ENCODE measurements around the gene ZNF280B. TPM values are rescaled to one million over a fixed set of nuclear protein-coding genes. Genes with fewer than 3 reads are reported as not detected.
A peak's percentile ranks its signal among the peaks of the same experiment; 100 is the strongest.

The ZNF280B gene
- polyA plus RNA-seq, 3 donors: 0.04 TPM; not detected in 2

GRCh38 chr22:22463855-22464540 lies 44.5 kb downstream of the ZNF280B start:
- peak overlapping the region in 1 of 2 donors; percentile 35 for H3K4me3 Mint-ChIP-seq
- peak; percentile 39 to 64 (median 54) for DNase-seq
- H3K36me3 Mint-ChIP-seq: peaks cover 0 to 2% of the 10 kb centered on the region in 2 donors
- Histone ChIP-seq H2AFZ (ENCODE audit: insufficient read depth, low read depth, low read length, poor library complexity, severe bottlenecking) (no peak overlapping the region), H3K36me3 (replicated peaks in 1 of 2; ENCODE audit: control insufficient read depth in 1 of 2, insufficient read depth in 2 of 2, low read length in 2 of 2) (no peaks in the 10 kb centered on the region), H3K4me1 (ENCODE audit: control insufficient read depth in 1 of 2, insufficient read depth in 2 of 2, low read length in 2 of 2) (no peaks in the 10 kb centered on the region), H3K79me2 (ENCODE audit: insufficient read depth, low read length) (no peaks in the 10 kb centered on the region), H3K27ac (ENCODE audit: low read depth in 1 of 2, low read length in 2 of 2) (no peak overlapping the region), H3K9ac (ENCODE audit: insufficient read depth, low read length, poor library complexity, severe bottlenecking) (no peak overlapping the region), H3K27me3 (ENCODE audit: control insufficient read depth in 2 of 2, insufficient read depth in 2 of 2, low read length in 2 of 2) (peaks cover 3 to 9% of the 10 kb centered on the region in 2 donors), H3K4me2 (replicated peaks; ENCODE audit: extremely low read depth, low read length, poor library complexity, severe bottlenecking) (no peak overlapping the region), H3K9me3 (replicated peaks in 1 of 2; ENCODE audit: control insufficient read depth in 1 of 2, insufficient read depth in 1 of 2, low read length in 2 of 2) (peaks cover 18 to 20% of the 10 kb centered on the region in 2 donors), H3K4me3 (replicated peaks in 1 of 3; ENCODE audit: low read depth in 2 of 3, low read length in 3 of 3) (no peak overlapping the region), H4K20me1 (ENCODE audit: insufficient read depth, low read length) (no peaks in the 10 kb centered on the region)
- TF ChIP-seq, protein P1, sequence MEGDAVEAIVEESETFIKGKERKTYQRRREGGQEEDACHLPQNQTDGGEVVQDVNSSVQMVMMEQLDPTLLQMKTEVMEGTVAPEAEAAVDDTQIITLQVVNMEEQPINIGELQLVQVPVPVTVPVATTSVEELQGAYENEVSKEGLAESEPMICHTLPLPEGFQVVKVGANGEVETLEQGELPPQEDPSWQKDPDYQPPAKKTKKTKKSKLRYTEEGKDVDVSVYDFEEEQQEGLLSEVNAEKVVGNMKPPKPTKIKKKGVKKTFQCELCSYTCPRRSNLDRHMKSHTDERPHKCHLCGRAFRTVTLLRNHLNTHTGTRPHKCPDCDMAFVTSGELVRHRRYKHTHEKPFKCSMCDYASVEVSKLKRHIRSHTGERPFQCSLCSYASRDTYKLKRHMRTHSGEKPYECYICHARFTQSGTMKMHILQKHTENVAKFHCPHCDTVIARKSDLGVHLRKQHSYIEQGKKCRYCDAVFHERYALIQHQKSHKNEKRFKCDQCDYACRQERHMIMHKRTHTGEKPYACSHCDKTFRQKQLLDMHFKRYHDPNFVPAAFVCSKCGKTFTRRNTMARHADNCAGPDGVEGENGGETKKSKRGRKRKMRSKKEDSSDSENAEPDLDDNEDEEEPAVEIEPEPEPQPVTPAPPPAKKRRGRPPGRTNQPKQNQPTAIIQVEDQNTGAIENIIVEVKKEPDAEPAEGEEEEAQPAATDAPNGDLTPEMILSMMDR (IDR thresholded peaks at IDR 0.05): peak; percentile 88
- intact Hi-C loops (cut with micrococcal nuclease): loop anchor here in 1 of 2 donors (10.0 kb wide), 2 partner anchors 121 to 491 kb away; no protein-coding TSS in a partner anchor
- H3K9me3 Mint-ChIP-seq: peaks cover 15 to 33% (median 28%) of the 10 kb centered on the region in 7 donors
- WGBS (ENCODE audit: insufficient coverage): 22% methylated on average over 8 of the region's 18 CpGs
- peaks cover 2% of the 10 kb centered on the region for H3K4me1 Mint-ChIP-seq
- peaks cover 3 to 35% (median 10%) of the 10 kb centered on the region in 3 donors for H3K27me3 Mint-ChIP-seq (ENCODE audit: low read depth in 3 of 3)
- peak overlapping the region in 1 of 7 donors; percentile 51 for H3K27ac Mint-ChIP-seq

GRCh38 chr22:22462813-22463567 lies 45.6 kb downstream of the ZNF280B start:
- peaks cover 2% of the 10 kb centered on the region for H3K4me1 Mint-ChIP-seq

More at GRCh38 chr22:22462813-22463567, 45.6 kb downstream of the ZNF280B start:
- Histone ChIP-seq H3K27me3 (ENCODE audit: control insufficient read depth in 2 of 2, insufficient read depth in 2 of 2, low read length in 2 of 2) (peaks cover 3 to 9% of the 10 kb centered on the region in 2 donors), H3K36me3 (replicated peaks in 1 of 2; ENCODE audit: control insufficient read depth in 1 of 2, insufficient read depth in 2 of 2, low read length in 2 of 2) (no peaks in the 10 kb centered on the region), H3K4me3 (replicated peaks in 1 of 3; ENCODE audit: low read depth in 2 of 3, low read length in 3 of 3) (no peak overlapping the region), H3K9me3 (replicated peaks in 1 of 2; ENCODE audit: control insufficient read depth in 1 of 2, insufficient read depth in 1 of 2, low read length in 2 of 2) (peaks cover 19 to 25% of the 10 kb centered on the region in 2 donors), H3K9ac (ENCODE audit: insufficient read depth, low read length, poor library complexity, severe bottlenecking) (no peak overlapping the region), H2AFZ (ENCODE audit: insufficient read depth, low read depth, low read length, poor library complexity, severe bottlenecking) (no peak overlapping the region), H3K27ac (ENCODE audit: low read depth in 1 of 2, low read length in 2 of 2) (no peak overlapping the region), H3K79me2 (ENCODE audit: insufficient read depth, low read length) (no peaks in the 10 kb centered on the region), H3K4me2 (replicated peaks; ENCODE audit: extremely low read depth, low read length, poor library complexity, severe bottlenecking) (no peak overlapping the region), H3K4me1 (ENCODE audit: control insufficient read depth in 1 of 2, insufficient read depth in 2 of 2, low read length in 2 of 2) (no peaks in the 10 kb centered on the region), H4K20me1 (ENCODE audit: insufficient read depth, low read length) (no peaks in the 10 kb centered on the region)
- Mint-ChIP-seq H3K27me3 (ENCODE audit: low read depth in 3 of 3) (peaks cover 3 to 35% (median 10%) of the 10 kb centered on the region in 3 donors), H3K27ac (no peak overlapping the region), H3K9me3 (peaks cover 16 to 31% (median 26%) of the 10 kb centered on the region in 7 donors), H3K36me3 (peaks cover 0 to 2% of the 10 kb centered on the region in 2 donors), H3K4me3 (no peak overlapping the region)
- intact Hi-C loops (cut with micrococcal nuclease): loop anchor here in 1 of 2 donors (10.0 kb wide), 2 partner anchors 122 to 492 kb away; no protein-coding TSS in a partner anchor
- DNase-seq: no peak
- WGBS (ENCODE audit: insufficient coverage): 71% methylated on average over 6 of the region's 6 CpGs
- TF ChIP-seq, protein P1 (IDR thresholded peaks at IDR 0.05): no peak

Data from CD14-positive monocyte (primary cell).